HEK293 (cell line): ENCODE measurements around the gene ZFP36L1.

Source experiments
- CTCF ChIP-seq: fragments of 450-650 bp; formaldehyde crosslinking; IDR thresholded peaks from 2 replicates; pipeline ENCODE4 v1.5.1; 2016; ENCODE audit warnings: missing biosample characterization, missing genetic modification characterization
- HOXC10 ChIP-seq: sonication (generic); formaldehyde crosslinking; IDR thresholded peaks from 2 replicates; pipeline ENCODE4 v1.8.1; 2023; ENCODE audit warnings: mild to moderate bottlenecking, missing genetic modification reagents
- REPIN1 ChIP-seq: fragments of 450-650 bp; formaldehyde crosslinking; IDR thresholded peaks from 2 replicates; pipeline ENCODE4 v1.5.1; 2017; ENCODE audit warnings: missing biosample characterization, missing genetic modification characterization, low read depth
- REST ChIP-seq: fragments of 450-650 bp; formaldehyde crosslinking; IDR thresholded peaks from 2 replicates; pipeline ENCODE4 v1.5.1; 2016; ENCODE audit warnings: missing biosample characterization, missing genetic modification characterization
- SCRT1 ChIP-seq: fragments of 450-650 bp; formaldehyde crosslinking; IDR thresholded peaks from 2 replicates; pipeline ENCODE4 v1.5.1; 2016; ENCODE audit warnings: missing biosample characterization, missing genetic modification characterization, borderline replicate concordance
- YY1 ChIP-seq: fragments of 450-650 bp; formaldehyde crosslinking; IDR thresholded peaks from 2 replicates; pipeline ENCODE4 v1.5.1; 2018; ENCODE audit warnings: missing biosample characterization, missing genetic modification characterization
- ZBTB44 ChIP-seq: fragments of 450-650 bp; IDR thresholded peaks from 2 replicates; pipeline ENCODE4 v1.5.1; 2018; ENCODE audit warnings: missing biosample characterization, mild to moderate bottlenecking, missing genetic modification characterization
- ZBTB6 ChIP-seq: fragments of 450-650 bp; formaldehyde crosslinking; IDR thresholded peaks from 2 replicates; pipeline ENCODE4 v1.5.1; 2017; ENCODE audit warnings: missing biosample characterization, missing genetic modification characterization
- ZNF146 ChIP-seq: fragments of 450-650 bp; formaldehyde crosslinking; IDR thresholded peaks from 2 replicates; pipeline ENCODE4 v1.5.1; 2016; ENCODE audit warnings: missing biosample characterization, missing genetic modification characterization
- ZNF19 ChIP-seq: fragments of 450-650 bp; formaldehyde crosslinking; IDR thresholded peaks from 2 replicates; pipeline ENCODE4; 2016; ENCODE audit warnings: missing biosample characterization, missing genetic modification characterization, low read depth
- ZNF211 ChIP-seq: fragments of 450-650 bp; formaldehyde crosslinking; IDR thresholded peaks from 2 replicates; pipeline ENCODE4 v1.5.1; 2016; ENCODE audit warnings: low read depth, missing biosample characterization, missing genetic modification characterization
- ZNF24 ChIP-seq: fragments of 450-650 bp; formaldehyde crosslinking; IDR thresholded peaks from 2 replicates; pipeline ENCODE4 v1.5.1; 2016; ENCODE audit warnings: missing biosample characterization, missing genetic modification characterization
- ZNF280D ChIP-seq: fragments of 450-650 bp; formaldehyde crosslinking; IDR thresholded peaks from 2 replicates; pipeline ENCODE4 v1.5.1; 2016; ENCODE audit warnings: missing biosample characterization, missing genetic modification characterization
- ZNF510 ChIP-seq: fragments of 450-650 bp; formaldehyde crosslinking; IDR thresholded peaks from 2 replicates; pipeline ENCODE4 v1.5.1; 2018; ENCODE audit warnings: mild to moderate bottlenecking, missing genetic modification characterization, missing biosample characterization; ENCODE audit not compliant: insufficient replicate concordance

- TF ChIP-seq YY1 (no peak), ZNF19 (tag by site-specific recombination) (no peak), ZNF280D (tag by site-specific recombination) (no peak), ZNF211 (tag by site-specific recombination) (no peak), ZBTB6 (tag by site-specific recombination) (no peak), ZNF146 (tag by site-specific recombination) (no peak), ZNF510 (tag by site-specific recombination) (no peak), REPIN1 (tag by site-specific recombination) (no peak), SCRT1 (tag by site-specific recombination) (no peak), REST (tag by site-specific recombination) (no peak), CTCF (no peak), ZNF24 (tag by site-specific recombination) (no peak), HOXC10 (no peak), ZBTB44 (no peak)
Measured at GRCh38 chr14:68747393-68747792, 45.5 kb downstream of the ZFP36L1 start.
